Epidermal melanocyte (primary cell): ENCODE results near the gene RALGAPA2.

Source experiments
- DNase-seq: peaks from one replicate; pipeline ENCODE4 v3.0.0; 2011; ENCODE audit warnings: low spot score; ENCODE audit not compliant: insufficient read length

RALGAPA2 gene

GRCh38 chr20:20578838-20579237 lies 133.6 kb downstream of the RALGAPA2 start:
- no peak for DNase-seq

GRCh38 chr20:20573797-20574196 lies 138.6 kb downstream of the RALGAPA2 start:
- DNase-seq = no peak

GRCh38 chr20:20571068-20571780 lies 141.2 kb downstream of the RALGAPA2 start:
- DNase-seq = no peak

- no peak for DNase-seq
These were observed 143.7 kb downstream of the RALGAPA2 start for GRCh38 chr20:20568604-20569205.

GRCh38 chr20:20567712-20568111 lies 144.7 kb downstream of the RALGAPA2 start:
- no peak for DNase-seq

- no peak for DNase-seq
These were observed 145.9 kb downstream of the RALGAPA2 start for GRCh38 chr20:20566516-20566915.

GRCh38 chr20:20564279-20564678 lies 148.2 kb downstream of the RALGAPA2 start:
- no peak for DNase-seq

GRCh38 chr20:20562507-20562906 lies 149.9 kb downstream of the RALGAPA2 start:
- no peak for DNase-seq

- DNase-seq = no peak
These were observed 150.6 kb downstream of the RALGAPA2 start for GRCh38 chr20:20561841-20562240.

GRCh38 chr20:20561172-20561571 lies 151.3 kb downstream of the RALGAPA2 start:
- DNase-seq = no peak

- DNase-seq = no peak
These were observed 155.0 kb downstream of the RALGAPA2 start for GRCh38 chr20:20557406-20557805.

- DNase-seq = no peak
These were observed 156.6 kb downstream of the RALGAPA2 start for GRCh38 chr20:20555838-20556237.

- no peak for DNase-seq
These were observed 157.5 kb downstream of the RALGAPA2 start for GRCh38 chr20:20554951-20555350.

GRCh38 chr20:20553541-20553940 lies 158.9 kb downstream of the RALGAPA2 start:
- DNase-seq = no peak

- DNase-seq = no peak
These were observed 160.4 kb downstream of the RALGAPA2 start for GRCh38 chr20:20552076-20552475.

GRCh38 chr20:20551409-20551808 lies 161.0 kb downstream of the RALGAPA2 start:
- DNase-seq = no peak

GRCh38 chr20:20549704-20550103 lies 162.7 kb downstream of the RALGAPA2 start:
- no peak for DNase-seq

GRCh38 chr20:20549267-20549612 lies 163.2 kb downstream of the RALGAPA2 start:
- DNase-seq = no peak

GRCh38 chr20:20548527-20549266 lies 163.7 kb downstream of the RALGAPA2 start:
- no peak for DNase-seq

- DNase-seq = no peak
These were observed 164.6 kb downstream of the RALGAPA2 start for GRCh38 chr20:20547876-20548266.

- no peak for DNase-seq
These were observed 165.1 kb downstream of the RALGAPA2 start for GRCh38 chr20:20547221-20547875.

GRCh38 chr20:20546402-20546801 lies 166.0 kb downstream of the RALGAPA2 start:
- no peak for DNase-seq
